ENCODE results near the gene SH3PXD2A.

- TF ChIP-seq, protein P1, sequence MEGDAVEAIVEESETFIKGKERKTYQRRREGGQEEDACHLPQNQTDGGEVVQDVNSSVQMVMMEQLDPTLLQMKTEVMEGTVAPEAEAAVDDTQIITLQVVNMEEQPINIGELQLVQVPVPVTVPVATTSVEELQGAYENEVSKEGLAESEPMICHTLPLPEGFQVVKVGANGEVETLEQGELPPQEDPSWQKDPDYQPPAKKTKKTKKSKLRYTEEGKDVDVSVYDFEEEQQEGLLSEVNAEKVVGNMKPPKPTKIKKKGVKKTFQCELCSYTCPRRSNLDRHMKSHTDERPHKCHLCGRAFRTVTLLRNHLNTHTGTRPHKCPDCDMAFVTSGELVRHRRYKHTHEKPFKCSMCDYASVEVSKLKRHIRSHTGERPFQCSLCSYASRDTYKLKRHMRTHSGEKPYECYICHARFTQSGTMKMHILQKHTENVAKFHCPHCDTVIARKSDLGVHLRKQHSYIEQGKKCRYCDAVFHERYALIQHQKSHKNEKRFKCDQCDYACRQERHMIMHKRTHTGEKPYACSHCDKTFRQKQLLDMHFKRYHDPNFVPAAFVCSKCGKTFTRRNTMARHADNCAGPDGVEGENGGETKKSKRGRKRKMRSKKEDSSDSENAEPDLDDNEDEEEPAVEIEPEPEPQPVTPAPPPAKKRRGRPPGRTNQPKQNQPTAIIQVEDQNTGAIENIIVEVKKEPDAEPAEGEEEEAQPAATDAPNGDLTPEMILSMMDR (conservative IDR thresholded peaks at IDR 0.05 in 1 of 2, IDR thresholded peaks at IDR 0.05 in 1 of 2; ENCODE audit: extremely low read depth in 1 of 2, insufficient read depth in 1 of 2, low read depth in 1 of 2, low read length in 2 of 2): no peak
- no peak for TF ChIP-seq EZH2 (IDR thresholded peaks at IDR 0.05; ENCODE audit: borderline replicate concordance, low read length)
These were observed 1.7 kb downstream of the SH3PXD2A start for GRCh38 chr10:103853428-103854264.

Data from mammary epithelial cell (primary cell).